Activated CD8-positive, alpha-beta memory T cell treated with anti-CD3 and anti-CD28 coated beads, Interleukin-2, amount 10 ng/mL, durations not matched to agents 7 days and 5 days (primary cell): Measurements from ENCODE around the gene HCN1. TPM values are rescaled to one million over a fixed set of nuclear protein-coding genes. Genes with fewer than 3 reads are reported as not detected.

Experiments used
- ATAC-seq: fragments of 150-1000 bp; cut with Tn5 transposase; one replicate; pipeline ENCODE4 v1.10.0; 2021; ENCODE audit warnings: moderate library complexity
- CTCF ChIA-PET: fragments of 350-600 bp; sonication (Branson Sonifier 250); formaldehyde crosslinking; loops from one replicate; lab custom pipeline; 2021; ENCODE audit warnings: antibody characterized with exemption; lab: Charles Lee
- DNase-seq: peaks from one replicate; pipeline ENCODE4 v3.0.0-alpha.2; 2020
- H3K27ac Mint-ChIP-seq: one replicate; pipeline ENCODE4 v1.8.0; 2021; ENCODE audit warnings: mild to moderate bottlenecking, mixed read lengths
- H3K27me3 Mint-ChIP-seq: one replicate; pipeline ENCODE4 v1.8.0; 2021; ENCODE audit warnings: mixed read lengths
- H3K36me3 Mint-ChIP-seq: one replicate; pipeline ENCODE4 v1.8.0; 2021; ENCODE audit warnings: mild to moderate bottlenecking, mixed read lengths
- H3K4me1 Mint-ChIP-seq: one replicate; pipeline ENCODE4 v1.8.0; 2021; ENCODE audit warnings: mixed read lengths
- H3K4me3 Mint-ChIP-seq: one replicate; pipeline ENCODE4 v1.8.0; 2021; ENCODE audit warnings: mild to moderate bottlenecking, moderate library complexity, mixed read lengths
- H3K9me3 Mint-ChIP-seq: one replicate; pipeline ENCODE4 v1.8.0; 2022; ENCODE audit warnings: low read depth, mixed read lengths
- total RNA-seq, 2 experiments: library from RNA; stranded (reverse); gene quantifications; one replicate each; pipeline ENCODE4 v1.2.3, GENCODE V29; 2021

Gene HCN1
- total RNA-seq, result not detected

- ATAC-seq (no peak), DNase-seq (peak; percentile 42)
- Mint-ChIP-seq H3K36me3 (peaks cover 5% of the 10 kb centered on the region), H3K27me3 (peaks cover 22% of the 10 kb centered on the region), H3K9me3 (peaks cover 4% of the 10 kb centered on the region), H3K4me3 (no peak within 1 kb of the TSS), H3K27ac (no peak within 1 kb of the TSS), H3K4me1 (peaks cover 3% of the 10 kb centered on the region)
- CTCF ChIA-PET, result interaction anchor here (0.8 kb wide), 1 partner anchor 26 kb away, joined by 3 read pairs; no protein-coding TSS in a partner anchor
Observed at GRCh38 chr5:45696206-45696836, at the start of gene HCN1. Gene HCN1 (minus strand): TSS chr5:45696380.

- ATAC-seq (no peak), DNase-seq (no peak)
- Mint-ChIP-seq H3K27me3 (no peaks in the 10 kb centered on the region), H3K27ac (no peak overlapping the region), H3K9me3 (peaks cover 4% of the 10 kb centered on the region), H3K36me3 (no peaks in the 10 kb centered on the region), H3K4me1 (no peaks in the 10 kb centered on the region), H3K4me3 (no peak overlapping the region)
- CTCF ChIA-PET, result no interaction called here
Observed at GRCh38 chr5:45741110-45741509, 44.9 kb upstream of the HCN1 start.

- no peaks in the 10 kb centered on the region for H3K27me3 Mint-ChIP-seq
- H3K9me3 Mint-ChIP-seq, result peaks cover 9% of the 10 kb centered on the region
- no peaks in the 10 kb centered on the region for H3K4me1 Mint-ChIP-seq
- DNase-seq, result no peak
- no peak for ATAC-seq
- H3K27ac Mint-ChIP-seq, result no peak overlapping the region
- CTCF ChIA-PET, result no interaction called here
- no peaks in the 10 kb centered on the region for H3K36me3 Mint-ChIP-seq
- H3K4me3 Mint-ChIP-seq, result no peak overlapping the region
Observed at GRCh38 chr5:45737153-45737552, 41.0 kb upstream of the HCN1 start.

GRCh38 chr5:45725537-45725936, 29.4 kb upstream of the HCN1 start:
- CTCF ChIA-PET, result no interaction called here
- ATAC-seq (no peak), DNase-seq (no peak)
- no peaks in the 10 kb centered on the region for H3K4me1 Mint-ChIP-seq
- H3K36me3 Mint-ChIP-seq, result no peaks in the 10 kb centered on the region
- peaks cover 16% of the 10 kb centered on the region for H3K9me3 Mint-ChIP-seq
- no peak overlapping the region for H3K4me3 Mint-ChIP-seq
- no peak overlapping the region for H3K27ac Mint-ChIP-seq
- no peaks in the 10 kb centered on the region for H3K27me3 Mint-ChIP-seq

GRCh38 chr5:45697201-45697600, 1.0 kb upstream of the HCN1 start:
- Mint-ChIP-seq H3K27me3 (peaks cover 22% of the 10 kb centered on the region), H3K36me3 (peaks cover 5% of the 10 kb centered on the region), H3K4me1 (peaks cover 3% of the 10 kb centered on the region), H3K27ac (no peak overlapping the region), H3K9me3 (peaks cover 4% of the 10 kb centered on the region), H3K4me3 (no peak overlapping the region)
- ATAC-seq (no peak), DNase-seq (no peak)
- CTCF ChIA-PET, result no interaction called here

GRCh38 chr5:45695804-45696156, 400 bp downstream of the HCN1 start:
- CTCF ChIA-PET, result interaction anchor here (0.8 kb wide), 1 partner anchor 25 kb away, joined by 3 read pairs; no protein-coding TSS in a partner anchor
- H3K27ac Mint-ChIP-seq, result no peak overlapping the region
- peaks cover 22% of the 10 kb centered on the region for H3K27me3 Mint-ChIP-seq
- DNase-seq, result no peak
- H3K9me3 Mint-ChIP-seq, result peaks cover 4% of the 10 kb centered on the region
- no peak overlapping the region for H3K4me3 Mint-ChIP-seq
- peaks cover 5% of the 10 kb centered on the region for H3K36me3 Mint-ChIP-seq
- no peak for ATAC-seq
- H3K4me1 Mint-ChIP-seq, result peaks cover 3% of the 10 kb centered on the region

GRCh38 chr5:45694971-45695803, 993 bp downstream of the HCN1 start:
- CTCF ChIA-PET, result no interaction called here
- Mint-ChIP-seq H3K36me3 (peaks cover 5% of the 10 kb centered on the region), H3K9me3 (peaks cover 4% of the 10 kb centered on the region), H3K4me1 (peaks cover 3% of the 10 kb centered on the region), H3K4me3 (no peak overlapping the region), H3K27ac (no peak overlapping the region), H3K27me3 (peaks cover 22% of the 10 kb centered on the region)
- no peak for DNase-seq
- ATAC-seq, result no peak

- Mint-ChIP-seq H3K4me1 (peaks cover 3% of the 10 kb centered on the region), H3K27ac (peak overlapping the region; percentile 42), H3K4me3 (no peak overlapping the region), H3K36me3 (peaks cover 5% of the 10 kb centered on the region), H3K27me3 (peaks cover 22% of the 10 kb centered on the region), H3K9me3 (peaks cover 4% of the 10 kb centered on the region)
- DNase-seq (no peak), ATAC-seq (no peak)
- CTCF ChIA-PET, result no interaction called here
Observed at GRCh38 chr5:45694255-45694814, 1.8 kb downstream of the HCN1 start.

GRCh38 chr5:45692481-45692880, 3.7 kb downstream of the HCN1 start:
- DNase-seq (no peak), ATAC-seq (no peak)
- Mint-ChIP-seq H3K27ac (no peak overlapping the region), H3K4me1 (peaks cover 3% of the 10 kb centered on the region), H3K27me3 (peaks cover 22% of the 10 kb centered on the region), H3K36me3 (peaks cover 5% of the 10 kb centered on the region), H3K9me3 (peaks cover 4% of the 10 kb centered on the region), H3K4me3 (no peak overlapping the region)
- CTCF ChIA-PET, result no interaction called here

GRCh38 chr5:45691656-45692055, 4.5 kb downstream of the HCN1 start:
- Mint-ChIP-seq H3K9me3 (peaks cover 4% of the 10 kb centered on the region), H3K4me1 (peaks cover 3% of the 10 kb centered on the region), H3K27me3 (peaks cover 17% of the 10 kb centered on the region), H3K36me3 (peaks cover 5% of the 10 kb centered on the region), H3K4me3 (no peak overlapping the region), H3K27ac (no peak overlapping the region)
- ATAC-seq (no peak), DNase-seq (no peak)
- CTCF ChIA-PET, result no interaction called here

- DNase-seq (no peak), ATAC-seq (no peak)
- H3K27ac Mint-ChIP-seq, result no peak overlapping the region
- no peaks in the 10 kb centered on the region for H3K9me3 Mint-ChIP-seq
- H3K27me3 Mint-ChIP-seq, result no peaks in the 10 kb centered on the region
- no peaks in the 10 kb centered on the region for H3K36me3 Mint-ChIP-seq
- CTCF ChIA-PET, result no interaction called here
- H3K4me3 Mint-ChIP-seq, result no peak overlapping the region
- no peaks in the 10 kb centered on the region for H3K4me1 Mint-ChIP-seq
Observed at GRCh38 chr5:45687701-45688100, 8.5 kb downstream of the HCN1 start.

GRCh38 chr5:45686620-45687019, 9.6 kb downstream of the HCN1 start:
- H3K27me3 Mint-ChIP-seq, result no peaks in the 10 kb centered on the region
- no peak overlapping the region for H3K4me3 Mint-ChIP-seq
- no peaks in the 10 kb centered on the region for H3K4me1 Mint-ChIP-seq
- H3K27ac Mint-ChIP-seq, result no peak overlapping the region
- H3K36me3 Mint-ChIP-seq, result no peaks in the 10 kb centered on the region
- ATAC-seq (no peak), DNase-seq (no peak)
- no peaks in the 10 kb centered on the region for H3K9me3 Mint-ChIP-seq
- CTCF ChIA-PET, result no interaction called here

GRCh38 chr5:45684118-45684517, 12.1 kb downstream of the HCN1 start:
- H3K36me3 Mint-ChIP-seq, result no peaks in the 10 kb centered on the region
- H3K27me3 Mint-ChIP-seq, result no peaks in the 10 kb centered on the region
- DNase-seq (no peak), ATAC-seq (no peak)
- CTCF ChIA-PET, result no interaction called here
- H3K4me1 Mint-ChIP-seq, result no peaks in the 10 kb centered on the region
- H3K27ac Mint-ChIP-seq, result no peak overlapping the region
- no peaks in the 10 kb centered on the region for H3K9me3 Mint-ChIP-seq
- H3K4me3 Mint-ChIP-seq, result no peak overlapping the region

- DNase-seq (no peak), ATAC-seq (no peak)
- H3K27me3 Mint-ChIP-seq, result no peaks in the 10 kb centered on the region
- H3K4me3 Mint-ChIP-seq, result no peak overlapping the region
- no peaks in the 10 kb centered on the region for H3K4me1 Mint-ChIP-seq
- CTCF ChIA-PET, result no interaction called here
- H3K36me3 Mint-ChIP-seq, result no peaks in the 10 kb centered on the region
- no peak overlapping the region for H3K27ac Mint-ChIP-seq
- H3K9me3 Mint-ChIP-seq, result peaks cover 2% of the 10 kb centered on the region
Observed at GRCh38 chr5:45680950-45681349, 15.2 kb downstream of the HCN1 start.
